KMS-11 (cell line): Measurements from ENCODE around the gene SLC25A29.

Experiments
- H2AFZ ChIP-seq: fragments of 200-600 bp; sonication (generic); 2 replicates; pipeline ENCODE4 v1.6.1; 2016; ENCODE audit warnings: antibody characterized with exemption, mixed run types, low read depth
- H3K27ac ChIP-seq: fragments of 200-600 bp; sonication (generic); 2 replicates; pipeline ENCODE4 v1.6.1; 2016; ENCODE audit warnings: mild to moderate bottlenecking, mixed run types
- H3K27me3 ChIP-seq: fragments of 200-600 bp; sonication (generic); 2 replicates; pipeline ENCODE4 v1.6.1; 2017; ENCODE audit warnings: mild to moderate bottlenecking, low read depth, mixed run types, moderate library complexity; ENCODE audit not compliant: insufficient read depth
- H3K36me3 ChIP-seq: fragments of 200-600 bp; sonication (generic); 2 replicates; pipeline ENCODE4 v1.6.1; 2017; ENCODE audit warnings: mild to moderate bottlenecking, mixed run types; ENCODE audit not compliant: insufficient read depth
- H3K4me1 ChIP-seq: fragments of 200-600 bp; sonication (generic); 2 replicates; pipeline ENCODE4 v1.6.1; 2016; ENCODE audit warnings: mild to moderate bottlenecking, low read depth, mixed run types; ENCODE audit not compliant: poor library complexity, severe bottlenecking
- H3K4me2 ChIP-seq: fragments of 200-600 bp; sonication (generic); 2 replicates; pipeline ENCODE4 v1.7.0; 2016; ENCODE audit warnings: mild to moderate bottlenecking, mixed run types
- H3K4me3 ChIP-seq: fragments of 200-600 bp; sonication (generic); IDR thresholded peaks from 2 replicates; pipeline ENCODE4 v1.6.1; 2017; ENCODE audit warnings: low read depth, low read length, mixed read lengths; ENCODE audit not compliant: insufficient read depth
- H3K79me2 ChIP-seq: fragments of 200-600 bp; sonication (generic); 2 replicates; pipeline ENCODE4 v1.6.1; 2016; ENCODE audit warnings: low read depth, mixed run types; ENCODE audit not compliant: insufficient read depth
- H3K9ac ChIP-seq: fragments of 200-600 bp; sonication (generic); 2 replicates; pipeline ENCODE4 v1.6.1; 2016; ENCODE audit warnings: mild to moderate bottlenecking, mixed run types
- H4K20me1 ChIP-seq: fragments of 200-600 bp; sonication (generic); 2 replicates; pipeline ENCODE4 v1.6.1; 2016; ENCODE audit warnings: mild to moderate bottlenecking, mixed run types; ENCODE audit not compliant: insufficient read depth
- CTCF ChIP-seq: fragments of 200-600 bp; sonication (generic); conservative IDR thresholded peaks from 2 replicates; pipeline ENCODE4 v1.6.1; 2017; ENCODE audit warnings: low read depth, mild to moderate bottlenecking, antibody characterized with exemption, low read length, moderate library complexity, mixed read lengths

Gene SLC25A29

GRCh38 chr14:100243020-100243419, 63.2 kb downstream of the SLC25A29 start:
- Histone ChIP-seq H3K9ac (no peak overlapping the region), H3K27ac (no peak overlapping the region), H4K20me1 (peaks cover 44% of the 10 kb centered on the region), H2AFZ (no peak overlapping the region), H3K79me2 (peaks cover 80% of the 10 kb centered on the region), H3K4me1 (peaks cover 20% of the 10 kb centered on the region), H3K4me3 (no peak overlapping the region), H3K27me3 (no peaks in the 10 kb centered on the region), H3K4me2 (peak overlapping the region; percentile 15; the same call in 1 of the 2 replicates), H3K36me3 (peaks cover 3% of the 10 kb centered on the region; the same call in 1 of the 2 replicates)
- no peak for TF ChIP-seq CTCF

GRCh38 chr14:100241279-100241678, 65.0 kb downstream of the SLC25A29 start:
- no peaks in the 10 kb centered on the region for H3K27me3 ChIP-seq
- H3K4me2 ChIP-seq, result peak overlapping the region; percentile 95
- no peak overlapping the region for H3K4me3 ChIP-seq
- no peak overlapping the region; the same call in 1 of the 2 replicates for H3K27ac ChIP-seq
- no peak for TF ChIP-seq CTCF
- H3K36me3 ChIP-seq, result no peaks in the 10 kb centered on the region
- no peak overlapping the region for H2AFZ ChIP-seq
- H4K20me1 ChIP-seq, result peaks cover 34% of the 10 kb centered on the region
- peak overlapping the region; percentile 55; the same call in 1 of the 2 replicates for H3K9ac ChIP-seq
- H3K79me2 ChIP-seq, result peaks cover 80% of the 10 kb centered on the region
- peaks cover 32% of the 10 kb centered on the region for H3K4me1 ChIP-seq
